ENCODE data around the gene EXOC6B. TPM values are rescaled to one million over a fixed set of nuclear protein-coding genes. Genes with fewer than 3 reads are reported as not detected.

EXOC6B gene
- total and polyA plus RNA-seq, 10 of the 15 experiments (the other 5 are each of a cell fraction or from before 2014, with no cell fraction given), result 0.23 to 2.2 (median 1.2) TPM

DNA sequence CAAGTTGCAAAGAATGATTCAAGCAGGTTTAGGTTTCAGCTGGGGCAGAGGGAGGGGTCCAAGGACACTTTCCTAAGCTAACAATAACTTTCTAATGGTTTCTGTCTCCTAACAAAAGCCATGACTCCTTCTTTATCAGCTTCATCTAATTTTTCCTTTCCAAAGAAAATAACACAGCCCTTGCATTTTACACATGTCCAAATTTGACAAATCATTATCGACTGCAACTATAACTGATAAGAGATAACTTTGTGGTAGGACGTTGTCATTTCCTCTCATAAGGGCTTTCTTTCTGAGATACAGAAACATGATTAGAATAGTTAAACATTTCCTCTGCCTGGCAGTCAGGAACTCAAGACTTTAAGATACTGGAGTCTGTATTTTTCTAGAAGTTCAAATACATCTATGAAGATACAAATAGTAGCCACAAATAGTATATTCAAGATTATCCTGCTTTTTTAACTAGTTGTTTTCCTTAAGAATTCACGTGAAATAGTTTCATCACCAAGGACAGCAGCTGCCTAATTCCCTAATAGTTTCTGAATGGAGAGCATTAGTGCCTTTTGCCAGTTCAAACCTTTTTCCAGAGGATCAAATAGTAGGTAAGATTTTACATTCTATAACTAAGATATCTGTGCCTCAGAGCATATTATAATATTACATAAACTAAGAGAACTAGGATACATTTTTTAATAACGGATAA is 263.2 kb downstream of the EXOC6B start:
- H3K4me3 ChIP-seq, result no peak overlapping the region
- BruUV-seq (replicated peaks), result no TSS peak
- no peak overlapping the region for H3K4me2 ChIP-seq (ENCODE audit: control insufficient read depth, insufficient read depth)
- WGBS (ENCODE audit: insufficient coverage, insufficient replicate concordance, low lambda C conversion rate, missing lambda C conversion rate), result 36% methylated on average over 4 of the region's 4 CpGs
- no peaks in the 10 kb centered on the region for H4K20me1 ChIP-seq (ENCODE audit: control insufficient read depth, insufficient read depth)
- H2AFZ ChIP-seq (ENCODE audit: control insufficient read depth, low read depth, low read length), result no peak overlapping the region
- RAD21 ChIA-PET (ENCODE audit: unreplicated experiment), result no interaction called here
- in situ Hi-C loops (cut with MboI) (no loop called here), intact Hi-C loops (cut with micrococcal nuclease; ENCODE audit: unreplicated experiment) (no loop called here)
- no peaks in the 10 kb centered on the region for H3K9me3 ChIP-seq (replicated peaks; ENCODE audit: control insufficient read depth, insufficient read depth, low read length)
- H3K4me1 ChIP-seq (ENCODE audit: control insufficient read depth, insufficient read depth, low read length), result no peaks in the 10 kb centered on the region
- H3K79me2 ChIP-seq (ENCODE audit: control insufficient read depth, insufficient read depth, low read length), result no peaks in the 10 kb centered on the region
- TF ChIP-seq CHD1 (IDR thresholded peaks at IDR 0.05; ENCODE audit: low read depth, low read length) (no peak), MTA3 (IDR thresholded peaks at IDR 0.05; ENCODE audit: borderline replicate concordance, low read length) (no peak), ZSCAN29 (IDR thresholded peaks at IDR 0.05) (no peak), ZNF622 (IDR thresholded peaks at IDR 0.05) (no peak), ZBED1 (IDR thresholded peaks at IDR 0.05; ENCODE audit: borderline replicate concordance) (no peak), SMC3 (IDR thresholded peaks at IDR 0.05; ENCODE audit: borderline replicate concordance, low read length) (no peak), SRF (IDR thresholded peaks at IDR 0.05; ENCODE audit: low read depth in 2 of 2, low read length in 2 of 2) (no peak), RELA (IDR thresholded peaks at IDR 0.05; ENCODE audit: borderline replicate concordance, partially characterized antibody) (no peak)
- TF ChIP-seq, protein P1, sequence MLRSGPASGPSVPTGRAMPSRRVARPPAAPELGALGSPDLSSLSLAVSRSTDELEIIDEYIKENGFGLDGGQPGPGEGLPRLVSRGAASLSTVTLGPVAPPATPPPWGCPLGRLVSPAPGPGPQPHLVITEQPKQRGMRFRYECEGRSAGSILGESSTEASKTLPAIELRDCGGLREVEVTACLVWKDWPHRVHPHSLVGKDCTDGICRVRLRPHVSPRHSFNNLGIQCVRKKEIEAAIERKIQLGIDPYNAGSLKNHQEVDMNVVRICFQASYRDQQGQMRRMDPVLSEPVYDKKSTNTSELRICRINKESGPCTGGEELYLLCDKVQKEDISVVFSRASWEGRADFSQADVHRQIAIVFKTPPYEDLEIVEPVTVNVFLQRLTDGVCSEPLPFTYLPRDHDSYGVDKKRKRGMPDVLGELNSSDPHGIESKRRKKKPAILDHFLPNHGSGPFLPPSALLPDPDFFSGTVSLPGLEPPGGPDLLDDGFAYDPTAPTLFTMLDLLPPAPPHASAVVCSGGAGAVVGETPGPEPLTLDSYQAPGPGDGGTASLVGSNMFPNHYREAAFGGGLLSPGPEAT (IDR thresholded peaks at IDR 0.05; ENCODE audit: low read depth), result no peak
- TF ChIP-seq, protein P2, sequence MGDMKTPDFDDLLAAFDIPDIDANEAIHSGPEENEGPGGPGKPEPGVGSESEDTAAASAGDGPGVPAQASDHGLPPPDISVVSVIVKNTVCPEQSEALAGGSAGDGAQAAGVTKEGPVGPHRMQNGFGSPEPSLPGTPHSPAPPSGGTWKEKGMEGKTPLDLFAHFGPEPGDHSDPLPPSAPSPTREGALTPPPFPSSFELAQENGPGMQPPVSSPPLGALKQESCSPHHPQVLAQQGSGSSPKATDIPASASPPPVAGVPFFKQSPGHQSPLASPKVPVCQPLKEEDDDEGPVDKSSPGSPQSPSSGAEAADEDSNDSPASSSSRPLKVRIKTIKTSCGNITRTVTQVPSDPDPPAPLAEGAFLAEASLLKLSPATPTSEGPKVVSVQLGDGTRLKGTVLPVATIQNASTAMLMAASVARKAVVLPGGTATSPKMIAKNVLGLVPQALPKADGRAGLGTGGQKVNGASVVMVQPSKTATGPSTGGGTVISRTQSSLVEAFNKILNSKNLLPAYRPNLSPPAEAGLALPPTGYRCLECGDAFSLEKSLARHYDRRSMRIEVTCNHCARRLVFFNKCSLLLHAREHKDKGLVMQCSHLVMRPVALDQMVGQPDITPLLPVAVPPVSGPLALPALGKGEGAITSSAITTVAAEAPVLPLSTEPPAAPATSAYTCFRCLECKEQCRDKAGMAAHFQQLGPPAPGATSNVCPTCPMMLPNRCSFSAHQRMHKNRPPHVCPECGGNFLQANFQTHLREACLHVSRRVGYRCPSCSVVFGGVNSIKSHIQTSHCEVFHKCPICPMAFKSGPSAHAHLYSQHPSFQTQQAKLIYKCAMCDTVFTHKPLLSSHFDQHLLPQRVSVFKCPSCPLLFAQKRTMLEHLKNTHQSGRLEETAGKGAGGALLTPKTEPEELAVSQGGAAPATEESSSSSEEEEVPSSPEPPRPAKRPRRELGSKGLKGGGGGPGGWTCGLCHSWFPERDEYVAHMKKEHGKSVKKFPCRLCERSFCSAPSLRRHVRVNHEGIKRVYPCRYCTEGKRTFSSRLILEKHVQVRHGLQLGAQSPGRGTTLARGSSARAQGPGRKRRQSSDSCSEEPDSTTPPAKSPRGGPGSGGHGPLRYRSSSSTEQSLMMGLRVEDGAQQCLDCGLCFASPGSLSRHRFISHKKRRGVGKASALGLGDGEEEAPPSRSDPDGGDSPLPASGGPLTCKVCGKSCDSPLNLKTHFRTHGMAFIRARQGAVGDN (IDR thresholded peaks at IDR 0.05), result no peak
- TF ChIP-seq, protein P3, sequence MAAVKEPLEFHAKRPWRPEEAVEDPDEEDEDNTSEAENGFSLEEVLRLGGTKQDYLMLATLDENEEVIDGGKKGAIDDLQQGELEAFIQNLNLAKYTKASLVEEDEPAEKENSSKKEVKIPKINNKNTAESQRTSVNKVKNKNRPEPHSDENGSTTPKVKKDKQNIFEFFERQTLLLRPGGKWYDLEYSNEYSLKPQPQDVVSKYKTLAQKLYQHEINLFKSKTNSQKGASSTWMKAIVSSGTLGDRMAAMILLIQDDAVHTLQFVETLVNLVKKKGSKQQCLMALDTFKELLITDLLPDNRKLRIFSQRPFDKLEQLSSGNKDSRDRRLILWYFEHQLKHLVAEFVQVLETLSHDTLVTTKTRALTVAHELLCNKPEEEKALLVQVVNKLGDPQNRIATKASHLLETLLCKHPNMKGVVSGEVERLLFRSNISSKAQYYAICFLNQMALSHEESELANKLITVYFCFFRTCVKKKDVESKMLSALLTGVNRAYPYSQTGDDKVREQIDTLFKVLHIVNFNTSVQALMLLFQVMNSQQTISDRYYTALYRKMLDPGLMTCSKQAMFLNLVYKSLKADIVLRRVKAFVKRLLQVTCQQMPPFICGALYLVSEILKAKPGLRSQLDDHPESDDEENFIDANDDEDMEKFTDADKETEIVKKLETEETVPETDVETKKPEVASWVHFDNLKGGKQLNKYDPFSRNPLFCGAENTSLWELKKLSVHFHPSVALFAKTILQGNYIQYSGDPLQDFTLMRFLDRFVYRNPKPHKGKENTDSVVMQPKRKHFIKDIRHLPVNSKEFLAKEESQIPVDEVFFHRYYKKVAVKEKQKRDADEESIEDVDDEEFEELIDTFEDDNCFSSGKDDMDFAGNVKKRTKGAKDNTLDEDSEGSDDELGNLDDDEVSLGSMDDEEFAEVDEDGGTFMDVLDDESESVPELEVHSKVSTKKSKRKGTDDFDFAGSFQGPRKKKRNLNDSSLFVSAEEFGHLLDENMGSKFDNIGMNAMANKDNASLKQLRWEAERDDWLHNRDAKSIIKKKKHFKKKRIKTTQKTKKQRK (IDR thresholded peaks at IDR 0.05; ENCODE audit: low read depth, low read length), result no peak
- ATAC-seq, result no peak
- POLR2A ChIA-PET, result no interaction called here
- no peaks in the 10 kb centered on the region for H3K36me3 ChIP-seq (ENCODE audit: control insufficient read depth in 2 of 2, insufficient read depth in 2 of 2, low read length in 1 of 2)
- no peak overlapping the region for H3K9ac ChIP-seq (ENCODE audit: control insufficient read depth, insufficient read depth, low read length)
- no peak overlapping the region for H3K27ac ChIP-seq (ENCODE audit: control insufficient read depth, insufficient read depth)
- SMC1A ChIA-PET (ENCODE audit: uncharacterized antibody, unreplicated experiment), result no interaction called here
- DNase-seq (ENCODE audit: low read depth, low spot score), result no peak
- CTCF ChIA-PET, result no interaction called here
- no peaks in the 10 kb centered on the region for H3K27me3 ChIP-seq (replicated peaks in 1 of 2; ENCODE audit: control insufficient read depth in 2 of 2, insufficient read depth in 2 of 2, low read length in 1 of 2)
- no peak for FAIRE-seq

Data from GM12878 (cell line).